ENCODE measurements around the gene KLF16. TPM values are rescaled to one million over a fixed set of nuclear protein-coding genes. Genes with fewer than 3 reads are reported as not detected.

Gene KLF16
- total and polyA plus RNA-seq, 3 donors from 2014 or later: 13.3 to 26.5 (median 14.7) TPM

DNA sequence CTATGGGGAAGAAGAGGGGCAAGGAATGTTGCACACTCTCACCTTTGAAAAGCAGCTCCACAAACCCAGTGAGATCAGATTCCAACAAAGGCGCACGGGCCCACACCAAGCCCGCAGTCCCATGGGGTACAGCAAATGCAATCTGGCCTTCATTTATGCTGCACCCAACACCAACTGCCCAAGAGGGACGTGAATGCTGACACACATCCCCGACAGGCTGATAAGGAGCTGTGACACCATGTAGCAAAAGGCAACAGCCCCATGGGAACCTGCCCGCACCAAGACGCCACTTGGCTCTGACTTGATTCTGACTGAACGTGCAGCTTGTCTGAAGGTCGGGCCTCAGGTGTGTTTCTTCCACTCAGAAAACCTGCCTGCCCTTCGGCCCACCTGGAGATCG, 32.4 kb downstream of the KLF16 start:
- no peak overlapping the region for H3K4me3 ChIP-seq
- intact Hi-C loops (cut with DNase I; ENCODE audit: low total_unique reads): no loop called here
- WGBS, 2 donors: 72 to 91% methylated on average over 11 of the region's 11 CpGs
- TF ChIP-seq, protein P1, sequence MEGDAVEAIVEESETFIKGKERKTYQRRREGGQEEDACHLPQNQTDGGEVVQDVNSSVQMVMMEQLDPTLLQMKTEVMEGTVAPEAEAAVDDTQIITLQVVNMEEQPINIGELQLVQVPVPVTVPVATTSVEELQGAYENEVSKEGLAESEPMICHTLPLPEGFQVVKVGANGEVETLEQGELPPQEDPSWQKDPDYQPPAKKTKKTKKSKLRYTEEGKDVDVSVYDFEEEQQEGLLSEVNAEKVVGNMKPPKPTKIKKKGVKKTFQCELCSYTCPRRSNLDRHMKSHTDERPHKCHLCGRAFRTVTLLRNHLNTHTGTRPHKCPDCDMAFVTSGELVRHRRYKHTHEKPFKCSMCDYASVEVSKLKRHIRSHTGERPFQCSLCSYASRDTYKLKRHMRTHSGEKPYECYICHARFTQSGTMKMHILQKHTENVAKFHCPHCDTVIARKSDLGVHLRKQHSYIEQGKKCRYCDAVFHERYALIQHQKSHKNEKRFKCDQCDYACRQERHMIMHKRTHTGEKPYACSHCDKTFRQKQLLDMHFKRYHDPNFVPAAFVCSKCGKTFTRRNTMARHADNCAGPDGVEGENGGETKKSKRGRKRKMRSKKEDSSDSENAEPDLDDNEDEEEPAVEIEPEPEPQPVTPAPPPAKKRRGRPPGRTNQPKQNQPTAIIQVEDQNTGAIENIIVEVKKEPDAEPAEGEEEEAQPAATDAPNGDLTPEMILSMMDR (IDR thresholded peaks at IDR 0.05): no peak
- TF ChIP-seq POLR2A (IDR thresholded peaks at IDR 0.05): no peak
- H3K27me3 ChIP-seq: no peaks in the 10 kb centered on the region
- H3K36me3 ChIP-seq (ENCODE audit: low read depth, missing control alignments): no peaks in the 10 kb centered on the region
- H3K9me3 ChIP-seq: no peaks in the 10 kb centered on the region
- peaks cover 56% of the 10 kb centered on the region for H3K4me1 ChIP-seq
- no peak overlapping the region for H3K27ac ChIP-seq
- no peak for DNase-seq

DNA sequence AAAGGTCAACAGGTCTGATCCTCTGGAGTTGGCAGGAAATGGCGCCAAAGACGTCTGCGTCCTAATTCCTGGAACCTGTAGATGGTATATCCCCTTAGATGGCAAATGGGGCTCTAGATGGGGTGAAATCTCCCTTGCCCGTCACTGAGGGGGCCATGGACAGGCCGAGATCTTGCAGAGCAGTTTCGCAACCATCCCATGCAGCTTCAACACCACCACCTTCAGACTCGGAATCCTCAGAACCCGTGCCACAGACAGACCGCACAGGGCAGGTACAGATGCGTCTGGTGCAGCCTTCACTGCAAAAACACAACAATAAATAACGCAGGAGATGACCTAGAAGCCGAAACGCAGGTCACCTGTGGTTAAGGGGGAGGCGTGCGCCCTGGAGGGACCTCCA, 32.8 kb downstream of the KLF16 start:
- 93% methylated on average over 15 of the region's 15 CpGs for WGBS, 2 donors
- Histone ChIP-seq H3K9me3 (no peaks in the 10 kb centered on the region), H3K27ac (no peak overlapping the region), H3K4me1 (peaks cover 55% of the 10 kb centered on the region), H3K27me3 (no peaks in the 10 kb centered on the region), H3K4me3 (no peak overlapping the region), H3K36me3 (ENCODE audit: low read depth, missing control alignments) (no peaks in the 10 kb centered on the region)
- DNase-seq: no peak
- intact Hi-C loops (cut with DNase I; ENCODE audit: low total_unique reads): no loop called here
- TF ChIP-seq POLR2A (IDR thresholded peaks at IDR 0.05): no peak
- TF ChIP-seq, protein P1 (IDR thresholded peaks at IDR 0.05): no peak

DNA sequence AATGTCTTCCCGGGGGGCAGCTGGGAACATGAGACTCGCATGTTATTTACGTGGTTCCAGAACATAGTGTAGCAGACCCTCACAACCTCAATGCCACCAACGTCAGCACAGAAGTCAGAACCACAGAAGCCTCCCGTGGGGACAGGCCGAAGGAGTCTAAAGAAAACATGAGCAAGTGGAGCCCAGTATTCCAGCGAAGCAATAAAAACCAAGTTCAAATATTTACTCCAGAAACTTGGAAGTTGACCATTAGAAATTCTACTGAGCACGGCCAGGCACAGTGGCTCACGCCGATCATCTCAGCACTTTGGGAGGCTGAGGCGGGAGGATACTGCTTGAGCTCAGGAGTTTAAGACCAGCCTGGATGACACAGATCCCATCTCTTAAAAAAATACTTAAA, 33.4 kb downstream of the KLF16 start:
- intact Hi-C loops (cut with DNase I; ENCODE audit: low total_unique reads): no loop called here
- H3K36me3 ChIP-seq (ENCODE audit: low read depth, missing control alignments): no peaks in the 10 kb centered on the region
- H3K27ac ChIP-seq: no peak overlapping the region
- no peaks in the 10 kb centered on the region for H3K27me3 ChIP-seq
- H3K4me1 ChIP-seq: peaks cover 49% of the 10 kb centered on the region
- no peak overlapping the region for H3K4me3 ChIP-seq
- TF ChIP-seq POLR2A (IDR thresholded peaks at IDR 0.05): no peak
- TF ChIP-seq, protein P1 (IDR thresholded peaks at IDR 0.05): no peak
- H3K9me3 ChIP-seq: no peaks in the 10 kb centered on the region
- DNase-seq: no peak
- 77 to 84% methylated on average over 11 of the region's 11 CpGs for WGBS, 2 donors

DNA sequence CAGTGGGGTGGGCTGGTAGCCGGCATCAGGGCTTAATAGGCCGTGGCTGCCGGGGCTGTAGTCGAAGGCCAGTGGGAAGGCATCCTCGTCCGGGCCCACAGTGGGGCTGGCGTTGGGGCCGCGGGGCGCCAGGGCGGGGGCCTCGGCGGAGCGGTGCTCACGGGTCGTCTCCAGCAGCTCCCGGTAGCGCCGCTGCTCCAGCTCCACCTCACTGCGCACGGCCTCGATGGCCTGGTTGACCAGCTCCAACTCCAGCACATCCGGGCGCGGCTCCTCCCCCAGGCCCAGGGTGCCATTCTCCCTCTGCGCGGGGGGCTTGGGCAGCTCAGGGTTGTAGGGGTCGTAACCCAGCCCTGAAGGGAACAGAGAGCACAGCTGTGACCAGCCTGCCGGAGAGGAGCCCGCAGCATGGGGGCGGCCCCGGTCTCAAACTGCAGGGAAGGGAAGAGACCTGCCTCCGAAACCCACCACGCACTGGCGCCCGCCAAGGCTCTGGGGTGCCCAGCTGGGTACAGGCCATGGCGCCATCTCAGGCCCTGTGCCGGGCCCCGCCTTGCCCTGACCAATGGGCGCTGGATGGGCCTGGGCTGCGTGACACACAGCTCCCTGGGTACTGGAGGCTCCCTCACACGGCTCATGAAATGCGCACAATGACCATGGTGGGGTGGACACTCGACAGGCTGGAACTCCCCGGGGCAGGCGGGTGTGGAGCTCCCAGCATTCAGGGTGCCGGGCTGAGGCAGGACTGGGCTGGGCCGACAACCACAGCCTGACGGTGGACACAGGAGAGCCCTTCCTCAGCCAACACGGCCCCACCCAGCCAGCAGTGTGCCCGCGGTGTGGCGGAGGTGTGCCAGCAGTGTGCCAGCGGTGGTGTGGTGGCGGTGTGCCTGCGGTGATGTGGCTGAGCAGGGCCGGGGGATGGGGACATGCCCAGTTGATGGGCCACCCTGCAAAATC, 34.8 kb downstream of the KLF16 start:
- H3K36me3 ChIP-seq (ENCODE audit: low read depth, missing control alignments): no peaks in the 10 kb centered on the region
- intact Hi-C loops (cut with DNase I; ENCODE audit: low total_unique reads): no loop called here
- TF ChIP-seq, protein P1 (IDR thresholded peaks at IDR 0.05): no peak
- H3K27ac ChIP-seq: peak overlapping the region; percentile 71 to 76
- 84% methylated on average over 57 of the region's 57 CpGs; no CpG with 5 or more reads in 1 of the 2 donors for WGBS, 2 donors
- H3K27me3 ChIP-seq: no peaks in the 10 kb centered on the region
- no peak for DNase-seq
- H3K9me3 ChIP-seq: no peaks in the 10 kb centered on the region
- no peak overlapping the region for H3K4me3 ChIP-seq
- H3K4me1 ChIP-seq: peaks cover 35% of the 10 kb centered on the region

Data from testis (tissue), 3 donors.